GM21786 (cell line): ENCODE measurements around the gene CDSN.

Source experiments
- ATAC-seq: cut with Tn5 transposase; IDR thresholded peaks from one replicate; pipeline ENCODE4 v1.9.1; 2021; ENCODE audit not compliant: unreplicated experiment

The CDSN gene

GRCh38 chr6:31120151-31120915 lies at the start of gene CDSN:
Gene CDSN (minus strand): TSS chr6:31120446. CDS start chr6:31120419, 27 bp downstream.
- no peak for ATAC-seq

- no peak for ATAC-seq
Measured at GRCh38 chr6:31169123-31169857, 49.0 kb upstream of the CDSN start.

- no peak for ATAC-seq
Measured at GRCh38 chr6:31168606-31169005, 48.4 kb upstream of the CDSN start.

GRCh38 chr6:31165986-31166385 lies 45.7 kb upstream of the CDSN start:
- no peak for ATAC-seq

- peak; percentile 82 for ATAC-seq
Measured at GRCh38 chr6:31165064-31165832, 45.0 kb upstream of the CDSN start.

- ATAC-seq: peak; percentile 5
Measured at GRCh38 chr6:31164475-31165063, 44.3 kb upstream of the CDSN start.

GRCh38 chr6:31163922-31164321 lies 43.7 kb upstream of the CDSN start:
- no peak for ATAC-seq

GRCh38 chr6:31162463-31163165 lies 42.4 kb upstream of the CDSN start:
- no peak for ATAC-seq

- no peak for ATAC-seq
Measured at GRCh38 chr6:31161216-31162126, 41.2 kb upstream of the CDSN start.

GRCh38 chr6:31158863-31159855 lies 38.9 kb upstream of the CDSN start:
- ATAC-seq: no peak

GRCh38 chr6:31158140-31158862 lies 38.1 kb upstream of the CDSN start, which contains the start of gene TCF19:
Gene TCF19 (plus strand): TSS chr6:31158589. CDS start chr6:31159470, 881 bp downstream.
- ATAC-seq: peak; percentile 89

- peak; percentile 2 for ATAC-seq
Measured at GRCh38 chr6:31157513-31158139, 37.4 kb upstream of the CDSN start, which contains the start of gene CCHCR1. Gene CCHCR1 (minus strand): TSS chr6:31157802. CDS start chr6:31157600, 202 bp downstream.

GRCh38 chr6:31156641-31157040 lies 36.4 kb upstream of the CDSN start:
- no peak for ATAC-seq

- ATAC-seq: no peak
Measured at GRCh38 chr6:31154436-31154835, 34.2 kb upstream of the CDSN start.

- no peak for ATAC-seq
Measured at GRCh38 chr6:31152781-31153180, 32.5 kb upstream of the CDSN start.

- ATAC-seq: no peak
Measured at GRCh38 chr6:31149827-31150447, 29.7 kb upstream of the CDSN start.

GRCh38 chr6:31145386-31145785 lies 25.1 kb upstream of the CDSN start:
- no peak for ATAC-seq
